Measurements from ENCODE around the gene SGK1. TPM values are rescaled to one million over a fixed set of nuclear protein-coding genes. Genes with fewer than 3 reads are reported as not detected.
A peak's percentile ranks its signal among the peaks of the same experiment; 100 is the strongest.
"Not testable (repeated sequence)": the region's sequence is repeated elsewhere in the genome, so short reads cannot be mapped to it uniquely, and the experiment has no call there.

Gene SGK1
- total RNA-seq, 4 donors from 2014 or later = 172 to 1,533 (median 978) TPM

DNA sequence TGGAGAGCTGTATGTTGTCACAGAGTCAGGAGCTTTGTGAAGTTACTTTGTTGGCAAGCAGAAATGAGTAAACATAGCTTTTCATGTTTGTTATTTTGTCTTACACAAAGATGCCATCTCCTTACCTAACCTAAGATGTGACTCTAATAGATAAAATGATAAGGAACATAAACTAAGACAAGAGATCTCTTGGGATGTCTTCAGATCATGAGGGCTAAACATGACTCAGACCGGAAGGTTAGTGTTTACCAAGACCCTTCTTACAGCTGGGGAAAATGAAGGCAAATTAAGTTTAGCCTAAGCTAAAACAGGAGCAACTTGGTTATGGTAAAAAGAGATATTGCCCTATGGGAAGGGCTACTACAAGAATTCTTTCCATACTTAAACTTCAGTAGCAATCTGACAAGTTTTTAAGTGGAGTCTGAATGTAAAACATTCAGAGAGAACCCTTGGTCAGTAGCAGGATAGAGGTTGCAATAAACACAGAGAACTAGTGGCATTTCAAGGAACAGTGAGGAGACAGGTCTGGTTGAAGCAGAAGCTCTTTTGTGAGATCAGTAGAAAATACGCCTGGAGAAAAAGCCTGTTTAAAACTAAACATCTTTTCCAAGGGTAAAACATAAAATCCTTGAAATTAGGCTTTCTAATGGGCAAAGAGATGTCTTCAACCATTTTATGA is 29.9 kb downstream of the SGK1 start:
- no peak for DNase-seq
- H3K4me3 ChIP-seq = no peak overlapping the region
- peaks cover 0 to 3% (median 0%) of the 10 kb centered on the region in 4 donors for H3K4me1 ChIP-seq
- H3K36me3 ChIP-seq = no peaks in the 10 kb centered on the region
- H3K27ac ChIP-seq = peak overlapping the region in 1 of 4 donors; percentile 47
- H3K27me3 ChIP-seq = no peaks in the 10 kb centered on the region
- no peaks in the 10 kb centered on the region for H3K9me3 ChIP-seq
- no peak for TF ChIP-seq POLR2A (IDR thresholded peaks at IDR 0.05)

- DNase-seq = no peak
- H3K4me1 ChIP-seq = no peaks in the 10 kb centered on the region
- no peaks in the 10 kb centered on the region for H3K27me3 ChIP-seq
- no peak for TF ChIP-seq POLR2A (IDR thresholded peaks at IDR 0.05)
- TF ChIP-seq, protein P1, sequence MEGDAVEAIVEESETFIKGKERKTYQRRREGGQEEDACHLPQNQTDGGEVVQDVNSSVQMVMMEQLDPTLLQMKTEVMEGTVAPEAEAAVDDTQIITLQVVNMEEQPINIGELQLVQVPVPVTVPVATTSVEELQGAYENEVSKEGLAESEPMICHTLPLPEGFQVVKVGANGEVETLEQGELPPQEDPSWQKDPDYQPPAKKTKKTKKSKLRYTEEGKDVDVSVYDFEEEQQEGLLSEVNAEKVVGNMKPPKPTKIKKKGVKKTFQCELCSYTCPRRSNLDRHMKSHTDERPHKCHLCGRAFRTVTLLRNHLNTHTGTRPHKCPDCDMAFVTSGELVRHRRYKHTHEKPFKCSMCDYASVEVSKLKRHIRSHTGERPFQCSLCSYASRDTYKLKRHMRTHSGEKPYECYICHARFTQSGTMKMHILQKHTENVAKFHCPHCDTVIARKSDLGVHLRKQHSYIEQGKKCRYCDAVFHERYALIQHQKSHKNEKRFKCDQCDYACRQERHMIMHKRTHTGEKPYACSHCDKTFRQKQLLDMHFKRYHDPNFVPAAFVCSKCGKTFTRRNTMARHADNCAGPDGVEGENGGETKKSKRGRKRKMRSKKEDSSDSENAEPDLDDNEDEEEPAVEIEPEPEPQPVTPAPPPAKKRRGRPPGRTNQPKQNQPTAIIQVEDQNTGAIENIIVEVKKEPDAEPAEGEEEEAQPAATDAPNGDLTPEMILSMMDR (IDR thresholded peaks at IDR 0.05) = no peak
- H3K36me3 ChIP-seq = no peaks in the 10 kb centered on the region
- H3K27ac ChIP-seq = no peak overlapping the region
- no peaks in the 10 kb centered on the region for H3K9me3 ChIP-seq
- no peak overlapping the region for H3K4me3 ChIP-seq
Observed at GRCh38 chr6:134282816-134283215, 35.1 kb downstream of the SGK1 start.

GRCh38 chr6:134281388-134281787 is 36.5 kb downstream of the SGK1 start:
- Histone ChIP-seq H3K27me3 (no peaks in the 10 kb centered on the region), H3K27ac (no peak overlapping the region), H3K4me1 (no peaks in the 10 kb centered on the region), H3K4me3 (no peak overlapping the region), H3K36me3 (no peaks in the 10 kb centered on the region), H3K9me3 (no peaks in the 10 kb centered on the region)
- DNase-seq = no peak
- TF ChIP-seq POLR2A (IDR thresholded peaks at IDR 0.05) = no peak
- TF ChIP-seq, protein P1 (IDR thresholded peaks at IDR 0.05) = no peak

GRCh38 chr6:134278000-134278399 is 39.9 kb downstream of the SGK1 start:
- Histone ChIP-seq H3K36me3 (no peaks in the 10 kb centered on the region), H3K9me3 (no peaks in the 10 kb centered on the region), H3K27me3 (no peaks in the 10 kb centered on the region), H3K4me1 (no peaks in the 10 kb centered on the region), H3K27ac (no peak overlapping the region), H3K4me3 (no peak overlapping the region)
- no peak for TF ChIP-seq POLR2A (IDR thresholded peaks at IDR 0.05)
- TF ChIP-seq, protein P1 (IDR thresholded peaks at IDR 0.05) = no peak
- DNase-seq = no peak

- DNase-seq, H3K4me3 ChIP-seq, H3K27me3 ChIP-seq, H3K36me3 ChIP-seq, H3K27ac ChIP-seq, H3K4me1 ChIP-seq, H3K9me3 ChIP-seq: not testable (repeated sequence)
Observed at GRCh38 chr6:134276891-134277377, 41.0 kb downstream of the SGK1 start.

- Histone ChIP-seq H3K4me1 (no peaks in the 10 kb centered on the region), H3K4me3 (no peak overlapping the region), H3K27ac (no peak overlapping the region), H3K36me3 (no peaks in the 10 kb centered on the region), H3K9me3 (no peaks in the 10 kb centered on the region), H3K27me3 (no peaks in the 10 kb centered on the region)
- TF ChIP-seq POLR2A (IDR thresholded peaks at IDR 0.05) = no peak
- TF ChIP-seq, protein P1 (IDR thresholded peaks at IDR 0.05) = no peak
- DNase-seq = no peak
Observed at GRCh38 chr6:134272374-134272773, 45.5 kb downstream of the SGK1 start.

All from Peyer's patch (tissue), 4 donors.